A673 (cell line): ENCODE results near the gene GAL3ST2. TPM values are rescaled to one million over a fixed set of nuclear protein-coding genes. Genes with fewer than 3 reads are reported as not detected.

Experiments used
- BruUV-seq: library from RNA; stranded (reverse); fragments of 400-500 nt; replicated peaks from 2 replicates; lab custom pipeline; 2021; lab: Mats Ljungman, UMichigan
- CTCF ChIA-PET: fragments of 300-600 bp; sonication (Branson Sonifier 250); formaldehyde crosslinking; loops from one replicate; lab custom pipeline; 2022; ENCODE audit warnings: antibody characterized with exemption; lab: Charles Lee
- POLR2A ChIA-PET: fragments of 300-600 bp; sonication (Branson Sonifier 250); formaldehyde crosslinking; loops from one replicate; lab custom pipeline; 2022; ENCODE audit warnings: antibody characterized with exemption; ENCODE audit not compliant: low non-redundant PET; lab: Charles Lee
- DNase-seq: peaks from one replicate; pipeline ENCODE4 v3.0.0-alpha.2; 2015; ENCODE audit warnings: low spot score
- H3K27ac ChIP-seq: fragments of 200-600 bp; sonication (generic); 2 replicates; pipeline ENCODE4 v1.5.1; 2016; ENCODE audit warnings: mixed run types, low read depth, mild to moderate bottlenecking, mixed read lengths, antibody characterized with exemption, low read length; ENCODE audit not compliant: poor library complexity, severe bottlenecking
- H3K27me3 ChIP-seq: fragments of 200-600 bp; sonication (generic); replicated peaks from 2 replicates; pipeline ENCODE4 v1.6.1; 2017; ENCODE audit warnings: mixed run types, low read depth, mild to moderate bottlenecking, mixed read lengths, antibody characterized with exemption, low read length; ENCODE audit not compliant: insufficient read depth, poor library complexity
- H3K36me3 ChIP-seq: fragments of 200-600 bp; sonication (generic); 2 replicates; pipeline ENCODE4 v1.6.1; 2016; ENCODE audit warnings: mixed run types, mild to moderate bottlenecking, mixed read lengths, antibody characterized with exemption, low read length; ENCODE audit not compliant: insufficient read depth, poor library complexity, severe bottlenecking
- H3K4me1 ChIP-seq: fragments of 200-600 bp; sonication (generic); 2 replicates; pipeline ENCODE4 v1.6.1; 2017; ENCODE audit warnings: mixed run types, mild to moderate bottlenecking, mixed read lengths, antibody characterized with exemption, low read length; ENCODE audit not compliant: insufficient read depth, poor library complexity, severe bottlenecking
- H3K4me3 ChIP-seq: fragments of 200-600 bp; sonication (generic); 2 replicates; pipeline ENCODE4 v1.5.1; 2016; ENCODE audit warnings: low read depth, mixed run types, mild to moderate bottlenecking, mixed read lengths, low read length; ENCODE audit not compliant: poor library complexity, severe bottlenecking
- H3K9me3 ChIP-seq: fragments of 200-600 bp; sonication (generic); 2 replicates; pipeline ENCODE4 v1.6.1; 2016; ENCODE audit warnings: mixed run types, low read depth, mild to moderate bottlenecking, mixed read lengths, antibody characterized with exemption, low read length; ENCODE audit not compliant: poor library complexity, severe bottlenecking
- CTCF ChIP-seq: fragments of 300-800, 200-600 bp; sonication (generic); conservative IDR thresholded peaks from 2 replicates; pipeline ENCODE4 v1.5.1; 2017; ENCODE audit warnings: low read depth, mild to moderate bottlenecking, antibody characterized with exemption, low read length, moderate library complexity, mixed read lengths
- EZH2 ChIP-seq: fragments of 200-600 bp; sonication (generic); IDR thresholded peaks from 2 replicates; pipeline ENCODE4 v1.6.1; 2017; ENCODE audit warnings: borderline replicate concordance, low read depth, mild to moderate bottlenecking, mixed read lengths, antibody characterized with exemption, low read length; ENCODE audit not compliant: poor library complexity, severe bottlenecking
- intact Hi-C: fragments of 100-400 bp; cut with micrococcal nuclease; formaldehyde crosslinking; loops from one replicate; pipeline ENCODE4 v1.10.0; 2022; ENCODE audit not compliant: unreplicated experiment
- total RNA-seq: library from RNA; stranded (reverse); gene quantifications from 2 replicates; pipeline ENCODE4 v1.2.3, GENCODE V29; 2021

The GAL3ST2 gene
- total RNA-seq, 1 experiment from 2014 or later = 5.0 TPM

DNA sequence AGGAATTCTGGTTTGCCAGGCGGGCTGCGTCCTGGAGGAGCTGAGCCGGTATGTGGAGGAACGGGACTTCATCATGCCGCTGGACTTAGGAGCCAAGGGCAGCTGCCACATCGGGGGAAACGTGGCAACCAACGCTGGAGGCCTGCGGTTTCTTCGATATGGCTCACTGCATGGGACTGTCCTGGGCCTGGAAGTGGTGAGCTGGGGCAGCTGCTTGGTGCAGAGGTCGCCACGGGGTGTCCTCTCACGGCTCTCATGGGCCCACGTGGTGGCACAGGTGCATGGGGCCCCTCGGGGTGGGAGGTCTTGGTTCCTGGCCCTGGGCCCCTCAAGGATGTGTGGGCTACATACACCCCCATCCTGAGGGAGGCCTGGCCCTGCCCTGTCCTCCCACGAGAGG lies 33.0 kb upstream of the GAL3ST2 start:
- BruUV-seq = no TSS peak
- Histone ChIP-seq H3K27me3 (no peaks in the 10 kb centered on the region), H3K4me1 (no peaks in the 10 kb centered on the region), H3K9me3 (no peaks in the 10 kb centered on the region), H3K36me3 (peaks cover 37% of the 10 kb centered on the region), H3K27ac (no peak overlapping the region), H3K4me3 (no peak overlapping the region)
- TF ChIP-seq EZH2 (no peak), CTCF (no peak)
- DNase-seq = no peak
- CTCF ChIA-PET = no interaction called here
- intact Hi-C loops = no loop called here
- POLR2A ChIA-PET = no interaction called here

DNA sequence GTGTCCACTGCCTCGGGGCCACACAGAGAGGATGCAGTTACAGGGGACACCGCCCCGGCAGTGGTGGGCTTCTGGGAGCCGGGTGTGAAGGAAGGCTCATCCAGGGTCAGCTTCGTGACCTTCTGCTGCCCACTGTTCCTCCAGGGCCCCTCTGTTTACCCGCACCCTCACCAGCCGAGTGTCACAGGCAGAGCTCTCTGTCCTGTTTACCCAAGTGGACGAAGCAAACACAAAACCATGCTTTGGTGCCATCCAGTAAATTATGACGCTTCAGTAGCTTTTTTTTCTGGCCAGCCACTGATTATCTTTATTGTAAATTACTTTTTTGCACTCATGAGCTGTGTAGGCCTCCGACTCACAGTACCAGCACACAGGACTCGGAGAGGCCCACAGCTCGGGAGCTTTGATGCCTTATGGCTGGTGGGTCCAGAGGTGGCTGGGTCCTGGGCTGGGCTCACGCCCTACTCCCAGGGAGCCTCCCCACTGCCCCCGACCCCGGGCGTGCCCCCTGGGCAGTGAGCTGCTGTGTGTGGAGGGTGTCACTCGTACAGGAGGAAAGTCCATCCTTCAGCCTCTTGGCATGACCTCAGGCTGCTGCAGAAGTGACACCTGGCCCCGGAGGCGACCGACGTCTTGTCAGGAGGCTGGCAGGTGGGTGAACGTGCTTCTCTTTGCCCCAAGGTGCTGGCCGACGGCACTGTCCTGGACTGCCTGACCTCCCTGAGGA lies 32.4 kb upstream of the GAL3ST2 start:
- CTCF ChIA-PET = no interaction called here
- H3K36me3 ChIP-seq = peaks cover 40% of the 10 kb centered on the region
- no TSS peak for BruUV-seq

DNA sequence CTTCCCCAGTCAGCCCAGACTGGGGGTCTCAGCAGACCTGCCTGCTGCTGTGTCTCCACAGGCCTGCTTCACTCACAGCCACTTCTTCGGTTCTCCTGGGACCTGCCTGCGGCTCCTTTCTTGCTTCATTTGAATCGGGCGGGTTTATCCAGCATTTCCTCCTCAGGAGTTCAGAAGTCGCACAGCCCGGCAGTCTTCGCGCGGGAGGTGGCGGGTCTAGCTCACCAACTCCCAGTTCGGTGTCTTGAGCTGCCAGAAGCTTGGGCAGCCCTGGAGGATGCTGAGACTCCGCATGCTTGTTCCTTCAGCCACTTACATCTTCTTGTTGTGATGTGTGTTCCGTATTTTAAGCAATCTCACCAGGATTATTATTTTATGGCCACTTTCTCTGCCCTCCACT lies 31.3 kb upstream of the GAL3ST2 start:
- intact Hi-C loops = no loop called here
- H3K27me3 ChIP-seq = no peaks in the 10 kb centered on the region
- peaks cover 40% of the 10 kb centered on the region for H3K36me3 ChIP-seq
- ChIA-PET POLR2A (no interaction called here), CTCF (no interaction called here)
- H3K27ac ChIP-seq = no peak overlapping the region
- no peaks in the 10 kb centered on the region for H3K9me3 ChIP-seq
- BruUV-seq = no TSS peak
- TF ChIP-seq EZH2 = no peak
- TF ChIP-seq CTCF = no peak
- H3K4me1 ChIP-seq = no peaks in the 10 kb centered on the region
- DNase-seq = no peak
- no peak overlapping the region for H3K4me3 ChIP-seq

More for the DNA sequence above, 32.4 kb upstream of the GAL3ST2 start:
- no peaks in the 10 kb centered on the region for H3K4me1 ChIP-seq
- no peaks in the 10 kb centered on the region for H3K27me3 ChIP-seq
- H3K27ac ChIP-seq = no peak overlapping the region
- POLR2A ChIA-PET = no interaction called here
- intact Hi-C loops = no loop called here
- DNase-seq = no peak
- H3K4me3 ChIP-seq = no peak overlapping the region
- no peak for TF ChIP-seq EZH2
- TF ChIP-seq CTCF = no peak
- no peaks in the 10 kb centered on the region for H3K9me3 ChIP-seq
